Stomach (tissue), 9 donors: ENCODE data around the gene TTC33. TPM values are rescaled to one million over a fixed set of nuclear protein-coding genes. Genes with fewer than 3 reads are reported as not detected.

Experiments used
- DNase-seq, 2 donors: peaks; one replicate each; pipeline versions ENCODE4 v3.0.0 to v3.0.0-alpha.2; 2013 to 2019
- H3K27ac ChIP-seq, 5 donors: fragments of 200-600 bp in 4 of 5; sonication (generic) in 4 of 5; one replicate each; pipeline ENCODE4 v1.5.1; 2013 to 2019; ENCODE audit warnings: mild to moderate bottlenecking in 1 of 5, moderate library complexity in 1 of 5
- H3K27me3 ChIP-seq, 3 donors: fragments of 200-600 bp; sonication (generic); one replicate each; pipeline ENCODE4 v1.5.1; 2017 to 2019; ENCODE audit warnings: mixed run types in 1 of 3
- H3K36me3 ChIP-seq, 4 donors: fragments of 200-600 bp; sonication (generic); 1 replicate in 3 of 4; 2 replicates in 1 of 4; pipeline ENCODE4 v1.5.1; 2016 to 2019
- H3K4me1 ChIP-seq, 4 donors: fragments of 200-600 bp; sonication (generic); one replicate each; pipeline ENCODE4 v1.5.1; 2016 to 2019
- H3K4me3 ChIP-seq, 4 donors: fragments of 200-600 bp; sonication (generic) in 3 of 4; one replicate each; pipeline ENCODE4 v1.5.1; 2016 to 2019; ENCODE audit warnings: mild to moderate bottlenecking in 1 of 4
- H3K9me3 ChIP-seq, 4 donors: fragments of 200-600 bp; sonication (generic); one replicate each; pipeline ENCODE4 v1.5.1; 2016 to 2019
- EP300 ChIP-seq: sonication (generic); formaldehyde crosslinking; IDR thresholded peaks from one replicate; pipeline ENCODE4 v1.6.1; 2017; ENCODE audit warnings: antibody characterized with exemption
- POLR2A ChIP-seq, 4 donors: fragments of 450-650 bp; IDR thresholded peaks; one replicate each; pipeline ENCODE4 v1.6.1; 2016; ENCODE audit warnings: antibody characterized with exemption in 4 of 4, control low read depth in 2 of 4, mild to moderate bottlenecking in 1 of 4, moderate library complexity in 1 of 4
- POLR2AphosphoS5 ChIP-seq, 3 donors: sonication (generic); formaldehyde crosslinking; IDR thresholded peaks; one replicate each; pipeline ENCODE4 v1.6.1; 2016; ENCODE audit warnings: antibody characterized with exemption in 3 of 3
- WGBS, 5 donors: extraction: QIAGEN DNeasy Blood & Tissue Kit in 3 of 5; methylation state at CpG; one replicate each; pipeline versions ENCODE4 v1.1.5 to v1.1.7; 2013 to 2018; 5-methylcytosine and 5-hydroxymethylcytosine counted together
- intact Hi-C: fragments of 100-400 bp; cut with DNase I; formaldehyde crosslinking; loops from one replicate; pipeline ENCODE4 v1.15.1; 2023; ENCODE audit warnings: low total_unique reads
- polyA plus RNA-seq, 3 donors: library from polyadenylated mRNA; stranded (reverse); fragments of 200-250 nt; gene quantifications; one replicate each; pipeline ENCODE4 v1.2.3, GENCODE V29; 2013
- total RNA-seq, 5 donors: library from RNA; depleted of rRNA; stranded (reverse); fragments of >200 nt; gene quantifications; one replicate each; pipeline versions ENCODE4 v1.1.0 to v1.2.3, GENCODE V29; 2014 to 2016
- TF ChIP-seq, protein P1 (sequence below), 7 experiments: fragments of 450-650 bp in 4 of 7; fragments of 200-600 bp in 3 of 7; sonication (generic) in 3 of 7; IDR thresholded peaks; one replicate each; pipeline ENCODE4 v1.5.1; 2016 to 2019; ENCODE audit warnings: antibody characterized with exemption in 7 of 7, control low read depth in 2 of 7, mild to moderate bottlenecking in 1 of 7
- donor health status: healthy with polysubstance abuse.
- donor health status: Bipolar disorder and iron deficiency.
- donor health status: healthy.

TTC33 gene
- total and polyA plus RNA-seq, 8 donors = 0.29 to 41.5 (median 7.3) TPM

DNA sequence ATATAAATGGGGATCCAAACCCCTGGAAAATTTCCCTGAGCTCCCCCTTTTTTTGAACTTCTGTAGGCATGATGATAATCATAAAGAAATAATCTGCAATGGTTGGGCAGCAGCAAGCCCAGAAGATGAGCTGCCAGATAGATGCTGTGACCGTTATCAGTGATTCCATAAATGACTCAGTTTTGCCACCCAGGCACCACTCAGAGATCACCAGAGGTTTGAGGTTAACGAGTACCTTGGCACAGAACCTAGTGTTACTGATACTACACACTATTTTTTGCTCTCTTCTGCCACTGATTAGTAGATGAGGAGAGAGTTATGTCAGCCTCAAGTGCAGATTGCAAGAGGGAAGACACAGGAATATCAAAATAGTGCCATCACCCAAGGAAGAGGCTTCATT lies 275.4 kb downstream of the TTC33 start:
- TF ChIP-seq POLR2AphosphoS5 (IDR thresholded peaks at IDR 0.05) (no peak), POLR2A (IDR thresholded peaks at IDR 0.05) (no peak), EP300 (no peak)
- TF ChIP-seq, protein P1, sequence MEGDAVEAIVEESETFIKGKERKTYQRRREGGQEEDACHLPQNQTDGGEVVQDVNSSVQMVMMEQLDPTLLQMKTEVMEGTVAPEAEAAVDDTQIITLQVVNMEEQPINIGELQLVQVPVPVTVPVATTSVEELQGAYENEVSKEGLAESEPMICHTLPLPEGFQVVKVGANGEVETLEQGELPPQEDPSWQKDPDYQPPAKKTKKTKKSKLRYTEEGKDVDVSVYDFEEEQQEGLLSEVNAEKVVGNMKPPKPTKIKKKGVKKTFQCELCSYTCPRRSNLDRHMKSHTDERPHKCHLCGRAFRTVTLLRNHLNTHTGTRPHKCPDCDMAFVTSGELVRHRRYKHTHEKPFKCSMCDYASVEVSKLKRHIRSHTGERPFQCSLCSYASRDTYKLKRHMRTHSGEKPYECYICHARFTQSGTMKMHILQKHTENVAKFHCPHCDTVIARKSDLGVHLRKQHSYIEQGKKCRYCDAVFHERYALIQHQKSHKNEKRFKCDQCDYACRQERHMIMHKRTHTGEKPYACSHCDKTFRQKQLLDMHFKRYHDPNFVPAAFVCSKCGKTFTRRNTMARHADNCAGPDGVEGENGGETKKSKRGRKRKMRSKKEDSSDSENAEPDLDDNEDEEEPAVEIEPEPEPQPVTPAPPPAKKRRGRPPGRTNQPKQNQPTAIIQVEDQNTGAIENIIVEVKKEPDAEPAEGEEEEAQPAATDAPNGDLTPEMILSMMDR (IDR thresholded peaks at IDR 0.05) = no peak
- 60 to 76% (median 69%) methylated on average over 2 of the region's 2 CpGs for WGBS, 5 donors
- H3K36me3 ChIP-seq = no peaks in the 10 kb centered on the region
- H3K9me3 ChIP-seq = no peaks in the 10 kb centered on the region
- intact Hi-C loops = no loop called here
- no peak overlapping the region for H3K27ac ChIP-seq
- no peaks in the 10 kb centered on the region for H3K27me3 ChIP-seq
- DNase-seq = no peak
- no peak overlapping the region for H3K4me3 ChIP-seq
- peaks cover 0 to 2% (median 0%) of the 10 kb centered on the region in 4 donors for H3K4me1 ChIP-seq

DNA sequence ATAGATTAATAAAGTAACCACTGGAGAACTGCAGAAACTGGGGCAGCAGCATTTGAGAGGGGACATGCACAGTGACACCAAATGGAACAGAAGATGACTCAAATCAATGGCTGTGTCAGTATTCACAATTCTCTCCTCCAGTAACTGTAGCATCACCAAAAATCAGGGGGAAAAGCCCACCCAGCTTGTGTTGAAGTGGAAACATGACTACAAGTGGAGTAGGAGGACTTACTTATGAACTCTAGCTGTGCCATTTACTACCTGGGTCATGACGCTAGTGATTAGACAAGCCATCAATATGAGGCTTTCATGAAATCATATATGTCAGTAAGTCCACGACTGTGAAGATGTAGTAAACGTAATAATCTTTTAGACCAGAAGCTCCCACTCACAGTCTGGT lies 275.8 kb downstream of the TTC33 start:
- H3K9me3 ChIP-seq = no peaks in the 10 kb centered on the region
- no peaks in the 10 kb centered on the region for H3K4me1 ChIP-seq
- H3K4me3 ChIP-seq = no peak overlapping the region
- no peaks in the 10 kb centered on the region for H3K36me3 ChIP-seq
- TF ChIP-seq POLR2AphosphoS5 (IDR thresholded peaks at IDR 0.05) (no peak), EP300 (no peak), POLR2A (IDR thresholded peaks at IDR 0.05) (no peak)
- TF ChIP-seq, protein P1 (IDR thresholded peaks at IDR 0.05) = no peak
- WGBS, 5 donors = 47 to 73% (median 52%) methylated on average over 3 of the region's 3 CpGs
- no peak for DNase-seq
- intact Hi-C loops = no loop called here
- no peak overlapping the region for H3K27ac ChIP-seq
- no peaks in the 10 kb centered on the region for H3K27me3 ChIP-seq

DNA sequence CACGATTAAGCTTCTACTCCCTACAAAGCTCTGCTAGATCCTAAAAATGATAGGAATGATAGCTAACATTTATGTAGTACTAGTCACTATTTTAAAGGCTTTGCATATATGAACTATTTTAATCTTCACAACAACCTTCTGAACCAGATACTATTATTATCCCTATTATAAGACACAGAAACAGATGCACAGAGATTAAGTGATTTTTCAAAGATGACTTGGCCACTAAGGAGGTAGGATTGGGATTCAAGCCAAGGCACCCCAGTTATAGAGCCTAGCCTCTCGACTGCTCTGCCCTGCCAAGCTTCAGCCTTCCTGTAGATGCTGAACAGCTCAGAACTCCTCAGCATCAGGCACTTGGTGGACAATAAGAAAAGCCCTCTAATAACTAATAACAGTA lies 277.0 kb downstream of the TTC33 start:
- no peaks in the 10 kb centered on the region for H3K27me3 ChIP-seq
- H3K9me3 ChIP-seq = no peaks in the 10 kb centered on the region
- TF ChIP-seq POLR2A (IDR thresholded peaks at IDR 0.05) (no peak), POLR2AphosphoS5 (IDR thresholded peaks at IDR 0.05) (no peak)
- TF ChIP-seq, protein P1 (IDR thresholded peaks at IDR 0.05) = no peak
- H3K36me3 ChIP-seq = no peaks in the 10 kb centered on the region
- no peak overlapping the region for H3K27ac ChIP-seq
- intact Hi-C loops = no loop called here
- no peak for DNase-seq
- H3K4me1 ChIP-seq = no peaks in the 10 kb centered on the region
- 69 to 88% (median 86%) methylated on average over 2 of the region's 2 CpGs for WGBS, 5 donors
- H3K4me3 ChIP-seq = no peak overlapping the region

DNA sequence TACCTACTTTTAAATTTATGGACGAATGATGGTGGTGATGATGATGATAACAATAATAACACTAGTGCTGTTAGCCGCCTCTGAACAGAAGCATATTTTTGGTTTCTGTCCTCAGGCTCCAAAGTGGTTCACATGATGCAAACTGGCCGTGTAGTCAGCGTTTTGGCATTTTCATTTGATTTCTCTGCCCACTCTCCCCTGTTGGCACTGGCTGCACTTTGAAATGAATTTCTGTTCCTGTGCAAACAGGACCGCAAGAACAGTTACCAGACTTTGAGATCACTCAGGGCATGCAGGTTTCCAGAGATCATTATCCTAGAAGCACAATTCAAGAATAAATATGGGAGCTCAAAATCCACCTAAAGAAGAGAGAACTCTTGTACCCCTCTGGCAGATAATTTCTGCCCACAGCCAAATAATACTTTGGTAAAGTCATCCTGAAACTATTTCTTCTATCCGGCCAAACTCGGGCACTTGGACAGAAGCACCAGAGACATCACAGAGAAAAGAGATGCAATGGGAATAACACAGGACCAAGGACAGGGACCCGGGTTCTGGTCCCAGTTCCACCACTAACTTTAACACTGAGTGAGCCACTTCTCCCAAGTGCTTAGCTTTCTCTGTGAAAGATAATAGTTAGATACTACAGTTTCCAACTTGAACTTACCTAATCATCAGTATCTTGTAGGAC lies 277.8 kb downstream of the TTC33 start:
- TF ChIP-seq POLR2A (IDR thresholded peaks at IDR 0.05) (no peak), EP300 (no peak), POLR2AphosphoS5 (IDR thresholded peaks at IDR 0.05) (no peak)
- TF ChIP-seq, protein P1 (IDR thresholded peaks at IDR 0.05) = no peak
- no peak for DNase-seq
- no peaks in the 10 kb centered on the region for H3K4me1 ChIP-seq
- H3K36me3 ChIP-seq = no peaks in the 10 kb centered on the region
- no peak overlapping the region for H3K4me3 ChIP-seq
- intact Hi-C loops = no loop called here
- H3K27ac ChIP-seq = no peak overlapping the region
- WGBS, 5 donors = 62 to 80% (median 77%) methylated on average over 8 of the region's 8 CpGs
- no peaks in the 10 kb centered on the region for H3K9me3 ChIP-seq
- H3K27me3 ChIP-seq = no peaks in the 10 kb centered on the region
